Omental fat pad (tissue), 4 donors: ENCODE data around the gene TRABD2A. TPM values are rescaled to one million over a fixed set of nuclear protein-coding genes. Genes with fewer than 3 reads are reported as not detected.
A peak's percentile ranks its signal among the peaks of the same experiment; 100 is the strongest.
"Not testable (repeated sequence)": the region's sequence is repeated elsewhere in the genome, so short reads cannot be mapped to it uniquely, and the experiment has no call there.

Source experiments
- ATAC-seq: fragments of 150-250 bp; one replicate; pipeline ENCODE4 v1.9.1; 2016; ENCODE audit warnings: mild to moderate bottlenecking, moderate library complexity; ENCODE audit not compliant: low FRiP score
- DNase-seq: peaks from one replicate; pipeline ENCODE4 v3.0.0-alpha.2; 2019; ENCODE audit warnings: low spot score
- total RNA-seq, 4 donors: library from RNA; depleted of rRNA; stranded (reverse); fragments of >200 nt; gene quantifications; one replicate each; pipeline ENCODE4 v1.1.0, GENCODE V29; 2016
- TF ChIP-seq, protein P1 (sequence below), 3 donors: fragments of 450-650 bp; IDR thresholded peaks; one replicate each; pipeline ENCODE4 v1.5.1; 2016 to 2017; ENCODE audit warnings: antibody characterized with exemption in 3 of 3, mild to moderate bottlenecking in 3 of 3, moderate library complexity in 2 of 3

The TRABD2A gene
- total RNA-seq, 4 donors from 2014 or later = 5.3 to 9.0 (median 6.4) TPM

DNA sequence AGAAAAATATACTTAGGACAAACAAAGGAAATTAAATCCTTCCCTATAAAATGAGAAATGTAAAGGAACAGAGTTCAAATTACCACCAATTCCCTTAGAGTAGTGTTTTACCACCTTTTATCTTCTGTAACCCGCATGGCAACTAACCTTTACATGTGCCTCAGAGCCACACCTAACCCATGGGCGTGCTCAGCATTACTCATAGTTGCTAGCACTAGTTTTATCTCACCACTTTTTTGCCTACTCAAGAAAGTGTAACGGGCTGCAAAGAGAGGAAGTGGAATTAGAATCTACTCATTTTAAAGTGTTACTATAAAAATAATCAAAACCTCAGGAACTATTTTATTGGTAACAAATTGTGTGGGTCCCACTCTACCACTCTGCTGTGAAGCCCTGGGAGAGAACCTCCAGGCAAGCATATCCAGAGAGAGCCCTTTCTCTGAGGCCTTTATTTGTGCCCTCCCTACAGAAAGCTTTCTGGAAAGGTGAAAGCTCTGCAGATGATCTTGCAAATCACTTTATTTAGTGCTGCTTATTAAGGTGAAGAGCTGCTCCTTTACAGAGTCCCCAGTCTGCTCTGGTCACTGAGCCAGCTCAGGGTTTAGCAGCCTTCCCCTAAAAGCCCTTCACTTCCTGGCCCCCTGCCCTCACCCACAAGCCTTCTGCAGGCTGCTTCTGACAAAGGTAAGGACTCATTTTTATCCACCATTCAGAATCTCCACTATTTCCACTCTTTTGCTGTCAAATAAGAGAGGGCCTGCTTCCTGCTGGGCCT, 98.8 kb downstream of the TRABD2A start:
- TF ChIP-seq, protein P1, sequence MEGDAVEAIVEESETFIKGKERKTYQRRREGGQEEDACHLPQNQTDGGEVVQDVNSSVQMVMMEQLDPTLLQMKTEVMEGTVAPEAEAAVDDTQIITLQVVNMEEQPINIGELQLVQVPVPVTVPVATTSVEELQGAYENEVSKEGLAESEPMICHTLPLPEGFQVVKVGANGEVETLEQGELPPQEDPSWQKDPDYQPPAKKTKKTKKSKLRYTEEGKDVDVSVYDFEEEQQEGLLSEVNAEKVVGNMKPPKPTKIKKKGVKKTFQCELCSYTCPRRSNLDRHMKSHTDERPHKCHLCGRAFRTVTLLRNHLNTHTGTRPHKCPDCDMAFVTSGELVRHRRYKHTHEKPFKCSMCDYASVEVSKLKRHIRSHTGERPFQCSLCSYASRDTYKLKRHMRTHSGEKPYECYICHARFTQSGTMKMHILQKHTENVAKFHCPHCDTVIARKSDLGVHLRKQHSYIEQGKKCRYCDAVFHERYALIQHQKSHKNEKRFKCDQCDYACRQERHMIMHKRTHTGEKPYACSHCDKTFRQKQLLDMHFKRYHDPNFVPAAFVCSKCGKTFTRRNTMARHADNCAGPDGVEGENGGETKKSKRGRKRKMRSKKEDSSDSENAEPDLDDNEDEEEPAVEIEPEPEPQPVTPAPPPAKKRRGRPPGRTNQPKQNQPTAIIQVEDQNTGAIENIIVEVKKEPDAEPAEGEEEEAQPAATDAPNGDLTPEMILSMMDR (IDR thresholded peaks at IDR 0.05) = no peak
- ATAC-seq = peak; percentile 68
- DNase-seq = no peak

DNA sequence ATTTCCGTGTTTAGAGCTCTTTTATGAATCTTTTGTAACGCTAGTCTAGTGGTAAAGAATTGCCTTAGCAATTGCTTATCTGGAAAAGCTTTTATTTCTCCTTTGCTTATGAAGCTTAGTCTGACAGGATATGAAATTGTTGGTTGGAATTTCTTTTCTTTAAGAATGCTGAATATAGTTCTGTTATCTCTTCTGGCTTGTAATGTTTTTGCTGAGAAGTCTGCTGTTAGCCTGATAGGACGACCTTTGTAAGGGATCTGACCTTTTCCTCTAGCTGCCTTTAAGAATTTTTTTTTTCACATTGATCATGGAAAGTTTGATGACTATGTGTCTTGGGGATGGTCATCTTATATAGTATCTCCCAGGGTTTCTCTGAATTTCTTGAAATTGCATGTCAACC, 101.1 kb downstream of the TRABD2A start:
- TF ChIP-seq, protein P1 (IDR thresholded peaks at IDR 0.05) = no peak
- ATAC-seq (no peak), DNase-seq (no peak)

DNA sequence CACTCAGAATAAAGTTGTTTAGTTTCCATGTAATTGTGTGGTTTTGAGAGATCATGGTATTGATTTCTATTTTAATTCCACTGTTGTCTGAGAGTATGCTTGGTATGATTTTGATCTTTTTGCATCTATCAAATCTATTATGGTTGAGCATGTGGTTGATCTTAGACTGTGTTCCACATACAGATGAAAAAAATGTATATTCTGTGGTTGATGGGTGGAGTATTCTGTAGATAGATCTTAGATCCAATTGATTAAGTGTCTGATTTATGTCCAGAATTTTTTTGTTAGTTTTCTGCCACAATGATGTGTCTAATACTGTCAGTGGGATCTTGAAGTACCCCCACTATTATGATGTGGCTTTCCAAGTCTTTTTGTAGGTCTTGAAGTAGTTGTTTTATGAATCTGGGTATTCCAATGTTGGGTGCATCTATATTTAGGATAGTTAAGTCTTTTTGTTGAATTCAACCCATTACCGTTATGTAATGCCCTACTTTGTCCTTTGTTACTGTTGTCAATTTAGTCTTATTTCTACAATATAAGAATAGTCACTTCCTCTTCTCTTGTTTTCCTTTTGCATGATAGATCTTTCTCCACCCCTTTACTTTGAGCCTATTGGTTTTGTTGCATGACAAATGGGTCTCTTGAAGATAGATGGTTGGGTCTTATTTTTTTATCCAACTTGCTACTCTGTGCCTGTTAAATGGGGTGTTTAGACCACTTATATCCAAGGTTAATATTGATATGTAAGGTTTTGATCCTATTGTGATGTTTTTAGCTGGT, 101.8 kb downstream of the TRABD2A start:
- no peak for DNase-seq
- ATAC-seq = no peak
- TF ChIP-seq, protein P1 (IDR thresholded peaks at IDR 0.05) = no peak

DNA sequence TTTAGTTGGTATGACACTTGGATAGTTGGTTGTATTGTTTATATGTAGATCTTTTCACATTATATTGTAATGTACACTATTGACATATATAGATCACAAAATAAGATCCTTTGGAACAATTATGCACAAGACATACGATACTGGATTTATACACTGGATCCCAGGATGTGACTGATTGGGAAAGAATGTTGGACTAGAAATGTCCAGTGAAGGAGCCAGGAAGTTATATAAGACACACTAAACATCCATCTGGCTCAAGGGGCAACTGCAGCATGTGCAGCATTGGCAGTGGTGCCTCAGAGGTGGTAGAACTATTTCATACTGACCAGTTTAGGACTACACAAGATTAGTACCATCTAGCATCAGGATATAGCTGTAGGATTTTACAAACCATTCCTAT, 104.9 kb downstream of the TRABD2A start:
- DNase-seq (no peak), ATAC-seq (no peak)
- TF ChIP-seq, protein P1 (IDR thresholded peaks at IDR 0.05) = no peak

DNA sequence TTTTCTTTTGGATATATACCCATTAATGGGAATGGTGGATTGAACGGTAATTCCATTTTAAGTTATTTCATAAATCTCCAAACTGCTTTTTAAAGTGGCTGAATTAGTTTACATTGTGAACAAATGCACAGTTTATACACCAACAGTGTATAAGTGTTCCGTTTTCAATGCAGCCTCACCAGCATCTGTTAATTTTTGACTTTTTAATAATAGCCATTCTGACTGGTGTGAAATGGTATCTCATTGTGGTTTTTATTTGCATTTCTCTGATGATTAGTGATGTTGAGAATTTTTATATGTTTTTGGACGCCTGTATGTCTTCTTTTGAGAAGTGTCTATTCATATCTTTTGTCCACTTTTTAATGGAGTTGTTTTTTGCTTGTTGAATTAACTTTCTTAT, 107.3 kb downstream of the TRABD2A start:
- not testable (repeated sequence) for ATAC-seq, DNase-seq

Other genes starting within 250 kb of the TRABD2A start
- 1,000 to 10,000 TPM; 2,816 to 4,346 (median 4,048) TPM for gene TMSB10, start 24.6 kb upstream of the TRABD2A start, total RNA-seq
- 10 to 100 TPM; 52.0 to 75.2 (median 63.5) TPM for gene KCMF1, start 90.1 kb upstream of the TRABD2A start, total RNA-seq